GM18867 (cell line): ENCODE measurements around the gene ARHGAP27.

Source experiments
- ATAC-seq: cut with Tn5 transposase; IDR thresholded peaks from one replicate; pipeline ENCODE4 v1.9.1; 2021; ENCODE audit warnings: mild to moderate bottlenecking, moderate library complexity; ENCODE audit not compliant: unreplicated experiment

Gene ARHGAP27

DNA sequence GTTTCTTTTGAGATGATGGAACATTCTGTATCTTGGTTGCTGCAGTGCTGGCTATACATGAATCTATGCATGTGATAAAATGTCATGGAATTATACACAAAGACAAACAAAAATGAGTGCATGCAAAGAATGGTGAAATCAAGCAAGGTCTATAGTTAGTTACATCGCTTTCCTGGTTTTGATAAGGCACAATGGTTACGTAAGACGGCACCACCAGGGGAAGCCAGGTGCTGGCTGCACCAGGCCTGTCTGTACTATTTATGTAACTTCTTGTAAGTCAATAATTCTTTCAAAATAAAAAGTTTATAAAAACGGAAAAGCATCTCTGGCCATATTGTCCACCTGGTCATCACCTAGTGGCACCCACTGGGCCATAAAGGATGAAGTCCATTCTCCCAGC, 46.5 kb downstream of the ARHGAP27 start:
- ATAC-seq: no peak

DNA sequence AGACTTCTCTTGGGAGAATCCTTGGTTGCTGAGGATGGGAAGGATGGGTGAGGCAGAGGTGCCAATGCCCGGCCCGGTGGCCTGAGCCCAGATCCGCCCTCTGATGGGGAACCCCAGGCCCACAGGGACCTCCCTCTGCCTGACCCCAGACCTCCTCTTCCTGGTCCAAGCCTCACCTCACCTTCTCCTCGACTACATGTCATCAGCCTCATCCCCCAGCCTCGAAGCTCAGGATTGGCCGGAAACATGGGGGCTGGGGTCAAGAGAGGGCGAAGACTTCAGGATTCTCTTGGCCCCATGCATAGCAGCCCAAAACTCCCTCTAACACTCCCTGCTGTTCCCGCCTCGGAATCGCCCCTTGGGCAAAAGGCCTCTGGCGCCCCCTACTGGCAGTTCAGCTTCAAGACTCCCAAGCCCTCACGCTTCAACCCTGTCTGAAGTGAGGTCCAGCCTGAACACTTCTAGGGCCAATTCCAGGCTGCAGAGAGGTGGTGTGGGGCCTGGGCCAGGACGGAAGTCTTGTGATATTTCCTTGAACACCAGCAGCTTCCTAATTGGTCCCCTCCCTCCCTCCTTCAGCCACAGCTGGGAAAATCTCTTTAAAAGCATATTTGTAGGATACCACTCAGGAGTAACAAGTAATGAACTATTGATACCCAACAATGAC, 47.2 kb downstream of the ARHGAP27 start:
- ATAC-seq: no peak

DNA sequence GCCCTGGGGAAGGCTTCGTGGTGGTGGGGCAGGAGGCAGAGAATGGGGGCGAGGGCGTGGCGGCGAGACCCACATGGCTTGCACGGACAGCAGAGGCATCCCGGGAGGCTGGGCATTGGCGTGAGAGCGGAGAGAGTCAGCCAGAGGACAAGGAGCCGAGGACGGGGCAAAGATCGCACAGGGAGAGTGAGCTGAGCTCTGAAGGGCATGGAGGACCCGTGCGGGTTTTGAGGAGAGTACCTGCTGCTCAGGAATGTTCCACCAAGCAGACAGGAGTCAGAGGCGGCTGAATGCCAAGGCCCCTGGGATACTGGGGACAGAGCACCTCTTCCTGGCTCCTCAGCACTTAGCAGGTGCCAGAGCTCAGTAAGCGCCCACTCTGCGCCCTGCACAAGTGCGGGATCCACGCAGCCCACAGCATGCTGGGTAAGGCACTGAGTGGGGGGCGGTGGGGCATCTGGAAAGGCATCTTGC, 47.8 kb downstream of the ARHGAP27 start:
- ATAC-seq: no peak

DNA sequence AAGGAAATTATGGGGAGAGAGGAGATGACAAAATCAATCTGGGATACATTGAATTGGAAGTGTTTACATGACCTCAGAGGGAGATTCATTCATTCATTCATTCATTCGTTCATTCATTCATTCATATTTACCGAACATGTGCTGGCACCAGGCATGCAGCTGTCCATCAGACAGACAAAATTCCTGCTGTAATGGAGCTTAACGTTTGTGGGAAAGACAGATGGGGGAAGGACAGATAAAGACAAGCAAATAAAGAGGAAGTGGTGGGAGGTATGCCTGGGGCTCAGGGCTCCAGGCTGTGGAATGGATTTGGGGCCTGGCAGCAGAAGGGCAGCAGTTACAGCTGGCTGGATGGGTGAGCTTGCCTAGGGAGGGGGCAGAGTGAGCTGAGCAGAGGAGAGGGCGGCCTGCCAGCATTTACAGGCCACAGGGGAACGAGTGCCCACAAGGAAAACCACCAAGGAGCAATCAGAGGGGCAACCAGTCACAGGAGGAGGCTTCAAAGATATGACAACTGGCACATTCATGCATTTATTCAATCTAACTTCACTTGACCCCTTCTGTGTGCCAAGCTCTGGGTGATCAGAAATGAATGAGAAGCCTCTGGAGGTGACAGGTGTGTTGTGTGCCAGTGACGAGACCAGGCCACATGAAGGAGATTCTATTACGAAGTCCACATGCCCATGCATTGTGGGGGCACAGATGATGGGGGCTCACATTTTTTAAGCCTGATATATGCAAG, 48.5 kb downstream of the ARHGAP27 start:
- no peak for ATAC-seq

DNA sequence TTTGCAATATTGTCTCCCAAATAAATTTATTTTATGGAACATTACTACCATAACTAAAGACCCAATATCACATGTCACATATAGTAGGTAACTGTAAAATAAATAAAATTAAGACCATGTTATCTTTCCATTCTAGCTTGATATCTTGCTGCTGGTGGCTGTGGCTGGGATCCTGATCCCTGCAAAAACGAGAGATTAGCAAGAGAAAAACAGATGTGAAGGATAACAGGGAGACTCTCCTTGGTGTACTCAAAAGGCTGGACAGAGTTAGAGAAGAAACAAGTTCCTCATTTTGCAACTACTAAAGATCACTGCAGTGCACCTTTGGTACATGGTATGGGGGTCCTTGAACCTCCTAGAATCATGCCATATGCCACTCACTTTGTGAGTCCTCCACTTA, 49.7 kb downstream of the ARHGAP27 start:
- no peak for ATAC-seq

DNA sequence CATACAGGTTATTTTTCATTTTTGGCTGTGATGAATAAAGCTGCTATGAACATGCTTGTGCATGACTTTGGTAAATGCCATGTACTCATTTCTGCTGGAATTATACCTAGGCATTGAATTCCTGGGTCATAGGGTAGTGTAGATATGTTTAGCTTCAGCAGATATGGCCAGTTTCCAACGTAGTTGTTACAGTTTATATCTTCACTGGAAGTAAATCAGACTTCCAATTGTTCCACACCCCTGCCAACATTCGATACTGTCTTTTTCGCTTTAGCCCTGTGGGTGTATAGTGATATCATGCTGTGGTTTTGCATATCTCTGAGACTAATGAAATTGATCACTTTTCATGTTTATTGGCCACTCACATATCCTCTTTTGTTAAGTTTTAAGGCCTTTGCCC, 50.4 kb downstream of the ARHGAP27 start:
- no peak for ATAC-seq

DNA sequence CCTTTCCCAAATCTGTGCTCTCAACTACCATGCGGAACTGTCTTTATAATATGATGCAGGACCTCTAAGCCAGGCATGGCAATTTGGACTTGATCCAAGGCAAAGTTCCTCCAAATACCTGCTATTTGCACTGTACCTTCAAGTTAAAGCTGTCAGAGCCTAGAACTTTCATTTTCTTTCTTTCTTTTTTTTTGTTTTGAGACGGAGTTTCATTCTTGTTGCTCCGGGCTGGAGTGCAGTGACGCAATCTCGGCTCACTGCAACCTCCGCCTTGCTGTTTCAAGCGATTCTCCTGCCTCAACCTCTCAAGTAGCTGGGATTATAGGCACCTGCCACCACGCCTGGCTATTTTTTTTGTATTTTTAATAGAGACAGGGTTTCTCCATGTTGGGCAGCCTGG, 51.7 kb downstream of the ARHGAP27 start:
- no peak for ATAC-seq

DNA sequence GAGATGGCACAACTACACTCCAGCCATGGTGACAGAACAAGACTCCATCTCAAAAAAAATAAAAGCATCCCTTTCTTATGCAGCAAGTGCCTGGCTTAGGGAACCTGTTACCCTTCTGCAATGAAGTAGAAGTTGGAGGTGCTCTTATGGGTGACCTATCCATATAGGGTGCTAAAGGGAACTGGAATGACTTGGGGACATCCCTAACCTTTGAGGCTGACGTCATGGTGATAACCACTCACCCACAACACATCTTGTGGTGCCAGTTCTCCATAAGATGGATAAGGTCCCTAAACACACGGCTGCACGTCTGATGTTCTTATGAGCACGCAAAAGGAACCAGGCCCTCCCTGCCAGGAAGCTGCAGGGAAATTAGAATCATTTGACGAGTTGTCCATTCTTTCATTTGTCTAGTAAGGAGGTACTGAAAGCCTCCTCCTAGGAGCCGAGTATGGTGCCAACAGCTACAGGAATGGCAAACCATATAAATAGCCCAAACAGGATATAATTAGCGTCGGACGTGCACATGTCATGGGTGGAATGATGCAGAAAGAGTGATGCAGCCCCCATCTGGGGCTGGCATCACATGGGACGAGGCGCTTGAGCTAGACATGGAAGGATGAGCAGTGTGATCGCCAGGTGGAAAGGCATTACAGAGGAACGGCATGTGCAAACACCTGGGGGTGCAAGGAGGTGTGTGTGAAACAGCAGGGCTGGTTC, 52.5 kb downstream of the ARHGAP27 start:
- ATAC-seq: no peak

DNA sequence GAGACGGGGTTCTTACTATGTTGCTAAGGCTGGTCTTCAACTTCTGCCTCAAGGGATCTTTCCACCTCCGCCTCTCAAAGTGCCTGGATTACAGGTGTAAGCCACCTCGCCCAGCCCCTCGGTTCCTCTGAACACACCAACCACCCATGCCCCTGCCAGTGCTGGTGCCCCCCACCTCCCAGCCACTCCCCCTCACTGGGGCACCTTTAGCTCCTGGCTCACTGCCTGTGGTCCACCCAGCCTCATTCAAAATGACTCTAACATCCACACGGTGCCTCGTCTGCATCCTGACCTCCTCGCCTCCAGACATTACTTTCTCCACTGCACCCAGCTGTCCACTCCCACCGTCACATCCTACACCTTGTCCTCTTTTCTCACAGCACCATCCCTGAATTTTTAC, 55.3 kb downstream of the ARHGAP27 start:
- ATAC-seq: no peak

DNA sequence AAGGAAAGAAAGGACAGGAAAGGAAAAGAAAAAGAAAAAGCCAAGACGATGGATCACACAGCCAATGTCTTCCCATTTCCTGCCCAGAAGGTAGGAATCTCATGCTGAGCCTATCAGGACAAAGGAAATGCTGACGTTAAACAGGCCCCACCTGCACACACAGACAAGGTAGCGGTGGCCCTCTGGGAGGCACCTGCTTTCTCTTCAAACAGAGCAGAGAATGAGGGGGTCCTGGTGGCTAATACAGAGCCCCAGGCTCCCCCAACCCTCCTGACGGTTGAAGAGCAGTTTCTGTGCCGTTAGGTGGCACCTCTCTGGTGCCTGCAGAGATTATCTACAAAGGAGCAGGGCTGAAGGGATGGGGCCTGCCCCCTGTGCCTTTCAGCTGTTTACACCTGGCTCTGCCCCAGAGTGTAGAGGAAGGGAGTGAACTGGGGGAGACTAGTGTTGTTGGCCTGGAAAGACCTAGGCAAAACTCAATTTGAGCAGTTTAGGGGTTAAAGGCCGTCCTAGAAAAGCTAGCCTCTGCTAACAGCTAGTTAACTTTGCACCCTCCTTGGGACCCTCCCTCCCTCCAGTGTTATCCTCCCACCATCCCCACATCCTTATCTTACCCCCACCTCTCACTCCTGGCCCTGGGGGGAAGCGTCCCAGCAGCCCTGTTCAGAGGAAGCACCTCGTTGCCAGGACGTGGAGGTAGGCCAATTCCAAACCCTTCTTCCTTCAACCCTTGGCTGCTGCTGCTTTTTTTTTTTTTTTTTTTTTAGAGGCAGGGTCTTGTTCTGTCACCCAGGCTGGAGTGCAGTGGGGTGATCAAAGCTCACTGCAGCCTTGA, 56.3 kb downstream of the ARHGAP27 start:
- ATAC-seq: no peak

DNA sequence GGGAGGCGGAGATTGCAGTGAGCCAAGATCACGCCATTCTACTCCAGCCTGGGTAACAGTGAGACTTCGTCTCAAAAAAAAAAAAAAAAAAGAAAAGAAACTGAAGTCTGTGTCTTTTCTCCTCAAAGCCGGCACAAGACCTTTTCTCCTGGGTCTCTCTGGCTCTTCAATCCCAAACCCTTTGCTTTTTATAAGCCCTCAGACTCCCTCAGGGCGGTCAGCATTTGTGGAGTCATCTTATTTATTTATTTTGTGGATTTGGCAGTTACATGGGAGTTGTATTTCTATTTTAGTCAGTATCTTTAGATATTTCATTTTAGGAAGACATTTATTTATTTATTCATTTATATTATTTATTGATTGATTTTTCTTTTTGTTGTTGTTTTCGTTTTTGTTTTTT, 58.2 kb downstream of the ARHGAP27 start:
- no peak for ATAC-seq

DNA sequence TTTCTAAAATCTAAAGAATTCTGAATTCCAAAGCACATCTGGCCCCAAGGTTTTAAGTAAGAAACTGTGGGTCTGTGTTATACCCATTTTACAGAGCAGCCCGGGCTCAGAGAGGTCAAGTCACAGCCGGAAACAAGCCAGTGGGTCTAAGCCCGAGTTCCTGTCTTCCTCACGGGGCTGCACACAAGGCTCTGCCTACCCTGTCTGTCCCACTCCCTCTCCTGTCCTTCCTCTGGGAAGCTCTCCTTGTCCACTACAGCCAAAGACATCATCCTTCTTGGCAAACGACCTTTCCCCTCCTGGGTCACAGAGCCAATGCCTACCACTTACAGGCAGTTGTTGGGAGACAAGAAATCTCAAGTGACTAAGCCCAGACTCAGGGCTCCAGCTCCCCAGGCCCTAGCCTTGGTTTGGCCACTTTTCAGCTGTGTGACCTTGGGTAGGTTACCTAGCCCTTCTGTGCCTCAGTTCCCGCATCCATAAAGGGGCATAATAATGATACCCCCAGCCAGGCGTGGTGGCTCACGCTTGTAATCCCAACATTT, 60.3 kb downstream of the ARHGAP27 start:
- ATAC-seq: no peak

DNA sequence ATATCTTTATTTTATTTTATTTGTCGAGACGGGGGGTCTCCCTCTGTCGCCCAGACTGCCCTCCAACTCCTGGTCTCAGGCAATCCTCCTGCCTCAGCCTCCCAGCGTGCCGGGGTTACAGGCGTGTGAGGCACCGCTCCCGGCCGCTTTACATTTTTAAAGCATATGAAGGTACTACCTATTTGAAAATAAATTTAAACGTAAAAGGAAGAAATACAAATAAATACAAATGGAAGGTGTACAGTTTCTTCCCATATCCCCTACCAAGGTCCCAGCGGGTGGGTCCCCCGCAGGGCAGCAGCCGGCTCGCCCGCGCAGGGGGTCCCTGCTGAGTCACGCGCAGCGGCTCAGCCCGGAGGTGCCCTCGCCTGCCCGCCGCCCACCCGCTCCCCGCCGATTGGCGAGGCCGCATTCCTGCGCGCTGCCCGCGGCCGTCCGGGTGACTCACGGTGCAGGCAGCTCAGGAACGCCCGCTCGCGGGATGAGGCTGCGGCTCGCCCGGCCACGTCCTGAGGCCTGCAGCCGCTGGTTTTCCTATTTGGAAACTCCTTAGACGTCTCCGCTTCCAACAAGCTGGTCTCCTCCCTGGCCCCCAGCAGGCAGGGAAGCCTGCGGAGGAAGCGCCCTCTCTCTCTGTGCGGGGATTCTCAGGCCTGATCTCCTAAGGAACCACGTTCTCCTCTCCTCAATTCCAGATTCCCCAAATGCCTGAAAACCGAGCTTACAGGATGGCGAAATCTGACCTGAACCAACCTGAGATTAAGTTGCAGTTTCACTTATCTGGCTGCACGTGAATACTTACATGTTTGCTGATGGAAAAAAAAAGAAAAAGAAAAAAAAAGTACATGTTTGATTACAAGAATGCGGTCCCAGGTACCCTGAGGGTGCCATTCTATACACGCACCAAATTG, 61.0 kb downstream of the ARHGAP27 start:
- no peak for ATAC-seq

DNA sequence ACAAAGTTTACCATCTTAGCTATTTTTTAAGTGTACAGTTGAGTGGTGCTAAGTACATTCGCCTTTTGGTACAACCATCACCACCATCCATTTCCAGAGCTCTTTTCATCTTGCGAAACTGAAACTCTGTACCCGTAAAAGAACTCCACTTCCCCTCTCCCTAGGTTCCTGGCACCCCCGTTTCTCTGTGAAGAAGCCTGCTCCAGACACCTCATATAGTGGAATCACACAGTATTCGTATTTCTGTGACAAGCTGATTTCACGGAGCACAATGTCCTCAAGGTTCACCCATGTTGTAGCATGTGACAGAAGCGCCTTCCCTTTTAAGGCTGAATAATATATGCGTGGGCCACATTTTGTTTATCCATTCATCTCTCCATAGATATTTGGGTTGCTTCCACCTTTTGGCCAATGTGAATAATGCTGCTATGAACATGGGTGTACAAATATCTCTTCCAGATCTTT, 61.7 kb downstream of the ARHGAP27 start:
- ATAC-seq: no peak

DNA sequence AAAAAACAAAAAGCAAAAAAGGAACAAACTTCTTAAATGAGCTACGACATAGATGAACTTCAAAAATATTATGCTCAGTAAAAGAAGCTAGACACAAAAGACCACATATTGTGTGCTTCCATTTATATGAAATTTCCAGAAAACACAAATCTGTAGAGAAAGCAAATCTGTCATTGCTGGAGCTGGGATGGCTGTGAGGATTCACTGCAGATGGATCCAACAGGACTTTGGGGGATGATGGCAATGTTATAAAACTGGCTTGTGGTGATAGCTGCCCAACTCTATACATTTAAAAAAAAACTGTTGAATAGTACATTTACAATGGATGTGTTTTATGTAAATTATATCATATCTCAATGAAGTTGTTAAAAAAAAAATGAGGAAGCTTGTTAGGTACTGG, 63.2 kb downstream of the ARHGAP27 start:
- no peak for ATAC-seq

DNA sequence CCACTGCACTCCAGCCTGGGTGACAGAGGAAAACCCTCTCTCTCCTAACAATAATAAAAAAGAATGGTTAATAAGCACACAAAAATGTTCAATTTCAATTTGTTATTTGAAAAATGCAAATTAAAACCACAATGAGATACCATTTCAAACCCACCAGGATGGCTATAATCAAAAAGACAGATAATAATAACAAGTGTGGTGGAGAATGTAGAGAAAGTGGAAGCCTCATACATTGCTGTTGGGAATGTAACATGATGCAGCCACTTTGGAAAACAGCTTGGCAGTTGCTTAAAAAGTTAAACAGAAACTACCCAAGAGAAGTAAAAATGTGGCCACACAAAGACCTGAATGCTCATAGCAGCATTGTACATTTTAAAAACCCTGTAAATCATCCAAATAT, 64.0 kb downstream of the ARHGAP27 start:
- ATAC-seq: no peak

DNA sequence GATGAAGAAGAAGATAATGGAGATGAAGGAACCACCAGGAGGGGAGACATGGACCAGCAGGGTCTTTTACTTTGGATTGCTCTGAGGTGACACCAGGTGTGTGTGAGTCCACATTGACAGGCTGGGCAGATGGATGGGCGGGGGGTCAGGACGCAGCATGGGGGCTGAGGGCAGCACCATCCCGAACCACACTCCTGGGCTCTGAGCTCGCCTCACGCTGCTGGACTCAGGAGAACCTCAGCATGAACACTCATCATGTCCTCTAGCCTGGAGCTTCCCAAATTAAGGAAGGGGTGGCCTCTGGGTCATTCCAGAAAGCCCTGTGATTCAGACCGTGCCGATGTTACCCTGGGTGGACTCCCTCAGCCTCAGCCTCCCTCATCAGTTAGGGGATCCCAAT, 65.5 kb downstream of the ARHGAP27 start:
- ATAC-seq: no peak

DNA sequence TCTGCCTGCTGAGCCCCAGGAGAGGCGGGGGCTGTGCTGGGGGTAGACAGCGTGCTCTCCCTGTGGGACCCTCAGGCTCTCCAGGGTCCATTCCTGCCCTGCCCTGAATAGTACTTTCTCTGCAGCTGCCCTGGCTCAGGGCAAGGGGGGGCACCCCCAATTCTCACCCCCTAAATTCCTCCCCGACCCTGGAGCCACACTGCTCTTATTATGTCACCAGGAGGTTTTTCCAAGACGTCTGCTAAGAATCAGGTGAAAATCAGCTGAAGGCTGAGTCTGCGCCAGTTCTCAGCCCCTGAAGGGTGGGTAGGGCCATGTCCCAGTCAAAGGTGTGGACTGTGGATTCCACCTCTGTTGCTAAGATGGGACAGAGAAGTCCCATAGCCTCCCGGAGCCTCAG, 66.0 kb downstream of the ARHGAP27 start:
- ATAC-seq: no peak

DNA sequence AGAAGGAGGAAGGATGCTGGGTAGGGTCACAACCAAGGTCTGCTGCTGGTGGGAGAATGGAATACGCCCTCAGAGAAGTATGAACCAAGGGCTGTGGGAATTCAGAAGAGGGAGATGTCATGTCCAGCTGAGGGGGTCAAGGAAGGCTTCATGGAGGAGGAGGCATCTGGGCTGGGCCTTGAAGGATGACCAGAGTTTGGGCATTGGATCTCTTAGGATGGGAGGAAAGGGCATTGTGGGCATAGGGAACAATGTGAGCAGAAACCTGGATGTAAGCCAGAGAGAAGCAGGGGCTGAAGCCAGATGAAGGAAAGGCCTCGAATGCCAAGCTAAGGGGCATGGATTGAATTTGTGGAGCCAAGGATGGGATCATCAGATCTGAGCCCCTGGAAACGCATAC, 66.6 kb downstream of the ARHGAP27 start:
- no peak for ATAC-seq
